GM20000 (cell line): Measurements from ENCODE around the gene DSTN.

ENCODE experiments used
- DNase-seq: peaks from one replicate; pipeline ENCODE4 v3.0.0; 2012; ENCODE audit warnings: low spot score
- TF ChIP-seq, protein P1 (sequence below): IDR thresholded peaks from 2 replicates; pipeline ENCODE4 v1.5.1; 2012; ENCODE audit warnings: mild to moderate bottlenecking, control low read depth; ENCODE audit errors: extremely low read depth, missing control alignments

DSTN gene

DNA sequence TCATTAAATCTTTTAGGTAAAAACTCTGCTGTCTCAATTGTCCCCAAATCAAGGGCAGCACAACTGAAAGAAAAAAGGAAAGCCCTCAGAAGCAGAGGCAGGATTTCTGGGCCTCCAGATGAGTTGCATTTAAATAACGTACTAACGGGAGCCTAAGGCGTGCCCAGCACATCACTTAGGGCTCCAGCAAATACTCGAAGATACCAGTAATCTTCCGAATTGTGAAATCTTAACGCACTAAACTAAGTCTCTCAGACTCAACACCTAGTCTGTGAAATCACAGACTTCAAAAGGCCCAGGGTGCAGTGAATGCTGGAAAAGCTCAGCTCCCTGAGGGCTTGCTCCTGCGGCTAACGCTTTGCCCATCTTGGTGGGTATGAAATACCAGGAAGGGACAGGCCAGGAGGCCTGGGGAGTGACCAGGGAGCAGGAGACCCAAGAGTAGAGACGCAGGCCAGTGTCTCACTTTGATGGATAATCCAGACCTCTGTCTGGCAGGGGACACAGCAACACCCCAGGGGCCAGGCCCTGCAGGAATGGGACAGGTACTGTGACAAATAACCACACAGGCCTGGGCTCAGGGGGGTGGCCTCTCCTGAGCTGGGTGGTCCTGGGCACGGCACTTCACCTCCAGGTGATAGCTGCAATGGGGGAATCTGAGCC lies 75.8 kb downstream of the DSTN start:
- TF ChIP-seq, protein P1, sequence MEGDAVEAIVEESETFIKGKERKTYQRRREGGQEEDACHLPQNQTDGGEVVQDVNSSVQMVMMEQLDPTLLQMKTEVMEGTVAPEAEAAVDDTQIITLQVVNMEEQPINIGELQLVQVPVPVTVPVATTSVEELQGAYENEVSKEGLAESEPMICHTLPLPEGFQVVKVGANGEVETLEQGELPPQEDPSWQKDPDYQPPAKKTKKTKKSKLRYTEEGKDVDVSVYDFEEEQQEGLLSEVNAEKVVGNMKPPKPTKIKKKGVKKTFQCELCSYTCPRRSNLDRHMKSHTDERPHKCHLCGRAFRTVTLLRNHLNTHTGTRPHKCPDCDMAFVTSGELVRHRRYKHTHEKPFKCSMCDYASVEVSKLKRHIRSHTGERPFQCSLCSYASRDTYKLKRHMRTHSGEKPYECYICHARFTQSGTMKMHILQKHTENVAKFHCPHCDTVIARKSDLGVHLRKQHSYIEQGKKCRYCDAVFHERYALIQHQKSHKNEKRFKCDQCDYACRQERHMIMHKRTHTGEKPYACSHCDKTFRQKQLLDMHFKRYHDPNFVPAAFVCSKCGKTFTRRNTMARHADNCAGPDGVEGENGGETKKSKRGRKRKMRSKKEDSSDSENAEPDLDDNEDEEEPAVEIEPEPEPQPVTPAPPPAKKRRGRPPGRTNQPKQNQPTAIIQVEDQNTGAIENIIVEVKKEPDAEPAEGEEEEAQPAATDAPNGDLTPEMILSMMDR, result no peak
- no peak for DNase-seq

DNA sequence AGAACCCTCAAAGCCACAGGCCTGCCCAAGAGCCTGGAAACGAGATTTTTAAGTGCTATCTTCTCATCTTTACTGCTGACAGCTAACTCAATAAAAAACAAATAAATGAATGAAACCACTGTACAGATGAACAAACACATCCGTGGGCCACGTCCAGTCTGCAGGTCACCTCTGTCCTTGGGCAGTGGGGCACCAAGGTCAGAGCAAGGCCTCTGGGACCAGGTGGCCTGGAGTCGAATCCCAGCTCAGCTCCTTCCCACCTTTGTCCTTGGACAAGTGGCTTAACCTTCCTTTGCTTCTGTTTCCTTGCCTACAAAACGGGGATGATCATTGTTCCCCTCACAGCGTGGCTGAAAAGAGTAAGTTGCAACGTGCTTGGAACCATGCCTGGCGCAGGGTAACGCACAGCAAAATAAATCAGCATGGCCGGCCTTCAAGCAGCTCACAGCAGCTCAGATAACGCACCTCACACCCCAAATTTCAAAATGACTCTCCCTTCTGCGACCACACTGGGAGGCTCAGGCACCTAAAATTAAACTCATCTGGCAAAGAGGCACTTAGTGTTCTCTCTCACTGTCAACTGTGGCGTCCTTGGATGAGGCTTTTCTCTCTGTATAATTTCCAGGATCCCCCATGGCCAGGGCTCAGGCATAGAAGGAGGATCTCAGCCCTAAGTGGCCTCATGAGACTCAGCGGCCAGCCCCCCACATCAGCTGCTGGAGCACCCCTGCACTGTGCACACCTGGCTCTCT lies 76.5 kb downstream of the DSTN start:
- no peak for DNase-seq
- TF ChIP-seq, protein P1, result no peak

DNA sequence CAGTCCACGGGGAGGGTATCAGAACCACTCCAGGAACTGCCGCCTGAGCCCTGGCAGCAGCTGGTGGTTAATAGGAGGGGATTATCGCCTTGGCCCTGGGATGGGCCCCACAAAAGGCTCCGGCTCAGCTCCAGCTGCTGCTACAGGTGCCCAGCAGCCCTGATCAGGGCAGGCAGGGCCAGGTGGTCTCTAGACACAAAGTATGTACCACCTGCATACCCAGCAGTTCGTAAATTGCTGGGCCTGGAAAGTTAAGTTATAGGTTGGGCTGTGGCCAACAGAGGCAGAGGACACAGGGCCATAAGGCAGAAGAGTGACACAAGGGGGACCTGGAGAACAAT lies 77.1 kb downstream of the DSTN start:
- TF ChIP-seq, protein P1, result no peak
- DNase-seq, result no peak

DNA sequence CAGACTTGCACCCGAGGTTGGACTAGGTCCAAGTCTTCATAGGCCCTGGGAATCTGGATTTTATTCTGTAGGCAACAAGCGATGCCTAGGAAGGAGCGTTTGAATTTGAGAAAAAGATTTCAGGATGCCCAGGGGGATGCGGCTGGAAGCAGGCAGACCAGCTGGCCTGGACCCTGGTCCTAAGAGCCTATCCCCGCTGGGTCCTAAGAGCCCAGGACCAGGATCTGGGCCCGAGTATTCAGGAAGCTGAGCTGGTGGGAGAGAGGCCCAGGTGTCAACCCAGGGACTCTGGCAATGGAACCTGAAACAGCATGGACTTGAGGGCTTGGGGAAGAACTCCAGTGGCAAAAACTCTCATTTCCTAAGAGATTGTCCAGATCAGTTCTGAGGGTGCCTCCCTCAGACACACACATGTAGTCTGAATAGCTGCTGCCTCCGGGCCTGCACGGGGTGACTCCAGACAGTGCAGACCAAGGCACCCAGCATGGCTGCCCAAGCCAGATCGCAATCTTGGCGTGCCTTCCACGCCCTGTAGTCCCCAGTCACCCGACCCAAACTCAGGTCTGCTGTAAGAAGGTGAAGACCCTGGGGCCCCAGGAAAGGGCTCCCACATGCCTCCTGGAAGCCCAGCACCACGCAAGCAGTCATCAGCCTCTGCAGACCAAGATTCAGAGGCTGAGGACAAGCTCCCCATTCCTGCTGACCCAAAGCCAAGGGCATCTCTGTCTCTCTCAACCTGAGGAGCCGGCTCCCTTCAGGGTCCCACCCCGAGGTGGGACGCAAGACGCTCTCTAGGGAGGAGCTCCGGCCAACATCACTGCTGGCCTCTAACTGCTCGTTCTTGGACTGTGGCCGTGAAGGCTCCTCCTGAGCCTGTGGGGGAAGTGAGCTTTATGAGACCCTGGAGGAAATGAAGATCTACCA lies 77.8 kb downstream of the DSTN start:
- no peak for DNase-seq
- TF ChIP-seq, protein P1, result no peak

DNA sequence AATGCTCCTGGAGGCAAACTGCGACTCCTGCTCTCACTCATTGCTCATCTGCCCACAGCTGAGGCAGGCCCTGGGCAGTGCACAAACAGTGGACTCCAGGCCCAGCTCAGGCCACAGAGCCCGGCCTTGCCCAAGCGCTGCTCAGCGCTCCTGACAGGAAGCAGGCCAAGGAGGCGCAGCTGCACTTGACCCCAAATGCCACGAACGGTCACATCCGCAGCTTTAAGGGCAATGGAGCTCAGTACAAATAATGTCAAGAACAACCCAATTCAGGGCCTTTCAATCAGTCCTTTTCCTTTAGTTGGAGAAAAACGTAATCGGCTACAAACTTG lies 78.4 kb downstream of the DSTN start:
- no peak for DNase-seq
- TF ChIP-seq, protein P1, result no peak

DNA sequence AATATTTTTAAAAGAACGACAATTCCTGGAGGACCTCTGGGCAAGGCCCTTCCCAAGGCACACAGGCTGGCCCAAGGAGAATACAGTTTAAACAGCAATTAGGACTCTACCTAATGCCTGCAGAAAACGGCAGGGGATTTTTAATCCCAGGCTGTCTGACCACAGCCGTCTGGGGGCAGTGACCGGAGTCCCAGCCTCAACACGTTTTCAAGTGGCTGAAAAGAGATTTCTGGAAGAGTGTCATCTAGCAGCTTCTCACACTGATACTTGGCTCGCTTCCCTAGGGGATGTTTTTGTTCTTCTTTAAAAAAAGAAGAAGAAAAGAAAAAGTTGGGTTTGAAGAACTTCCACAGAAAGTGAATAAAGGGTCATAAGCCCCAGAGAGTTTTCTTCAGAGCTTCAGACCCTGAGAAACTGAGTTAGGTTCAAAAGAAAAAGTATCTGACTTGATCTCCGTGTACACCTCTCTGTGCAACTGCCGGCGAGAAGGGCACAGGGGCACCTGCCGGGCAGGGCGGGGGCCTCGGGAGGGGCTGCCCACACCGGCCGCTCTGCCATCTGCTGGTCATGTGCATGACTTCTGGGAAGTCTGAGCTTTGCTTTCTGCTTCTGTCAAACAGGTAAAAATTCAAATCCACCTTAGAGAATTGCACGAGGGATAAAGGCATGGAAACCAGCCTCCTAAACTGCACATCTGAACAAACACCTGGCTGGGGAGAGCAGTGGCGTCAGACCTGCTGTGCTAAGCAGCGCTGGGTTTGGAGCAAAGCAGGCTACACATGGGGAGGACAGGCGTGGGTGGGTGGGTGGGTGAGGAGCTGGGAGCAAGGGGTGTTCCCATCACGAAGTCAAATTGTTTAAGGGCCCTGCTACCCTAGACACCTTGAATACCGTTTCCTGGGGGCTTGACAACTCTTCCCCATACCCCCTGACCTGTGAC lies 79.2 kb downstream of the DSTN start:
- TF ChIP-seq, protein P1, result no peak
- peak; percentile 64 for DNase-seq
